ENCODE measurements around the gene NLGN2.
A peak's percentile ranks its signal among the peaks of the same experiment; 100 is the strongest.

NLGN2 gene

GRCh38 chr17:7415784-7416183 lies 8.1 kb downstream of the NLGN2 start:
- DNase-seq: no peak

DNA sequence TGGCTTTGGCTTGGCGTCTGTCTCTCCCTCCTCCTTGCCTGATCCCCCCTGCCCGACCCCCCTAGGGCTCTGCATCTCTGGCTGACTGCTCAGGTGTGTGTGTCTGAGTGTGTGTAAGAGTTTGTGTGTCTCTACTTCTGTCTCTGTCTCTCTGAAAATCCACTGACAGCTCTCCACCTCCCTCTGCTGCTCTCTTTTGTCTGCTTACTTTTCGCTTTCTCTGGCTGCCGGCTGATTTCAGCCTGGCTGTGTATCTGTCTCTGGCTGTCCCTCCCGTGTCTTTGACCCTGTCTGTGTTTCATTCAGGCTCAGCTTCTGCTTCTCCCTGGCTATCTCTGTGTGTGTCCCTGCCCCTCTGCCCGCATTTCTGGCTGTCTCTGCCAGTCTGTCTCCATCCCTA lies 8.7 kb downstream of the NLGN2 start:
- no peak for DNase-seq

GRCh38 chr17:7417056-7417655 lies 9.5 kb downstream of the NLGN2 start:
- DNase-seq: no peak

GRCh38 chr17:7418472-7419152 lies 11.0 kb downstream of the NLGN2 start:
- DNase-seq: no peak

DNA sequence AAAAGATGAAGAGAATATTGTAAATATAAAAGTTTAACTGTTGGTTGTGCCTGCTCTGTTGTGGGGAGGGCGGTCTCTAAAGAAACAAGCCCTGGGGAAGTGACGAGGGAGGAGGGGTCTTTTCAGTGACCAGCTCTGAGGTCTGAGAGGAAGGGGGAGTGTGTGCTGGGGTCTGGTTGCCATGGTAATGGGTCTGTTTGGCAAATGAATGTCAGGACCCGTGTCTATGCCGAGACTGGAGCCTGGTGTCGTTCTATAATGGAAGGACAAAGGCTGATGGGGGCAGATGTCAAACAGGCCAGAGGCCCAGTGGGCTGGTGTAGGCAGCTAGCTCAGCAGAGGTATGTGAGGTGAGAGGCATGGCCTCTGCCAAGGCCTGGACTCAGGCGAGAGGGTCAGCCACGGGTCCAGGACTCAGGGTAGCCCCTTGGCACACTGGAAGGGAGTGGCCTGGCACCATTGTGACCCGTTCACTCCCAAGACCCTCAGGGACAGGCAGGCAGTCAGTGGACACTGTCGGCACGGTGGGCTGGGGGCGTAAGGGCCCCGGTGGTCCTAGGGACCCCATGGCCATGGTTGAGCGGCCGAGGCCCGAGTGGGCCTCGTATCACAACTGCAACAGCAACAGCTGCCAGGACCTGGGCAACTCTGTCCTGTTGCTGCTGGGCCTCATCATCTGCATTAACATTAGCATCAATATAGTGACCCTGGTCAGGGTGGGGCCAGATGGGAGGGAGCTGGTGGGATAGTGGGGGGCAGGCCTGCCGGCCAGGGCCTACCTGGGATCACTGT lies 12.4 kb downstream of the NLGN2 start, which contains the start of gene SPEM1:
Gene SPEM1, plus strand, starts transcription at position 506 of the 792 bp plus-strand sequence. Its CDS starts 61 bp downstream, at position 567.
- DNase-seq: no peak

- no peak for DNase-seq
Observed at GRCh38 chr17:7421186-7421585, 13.5 kb downstream of the NLGN2 start.

DNA sequence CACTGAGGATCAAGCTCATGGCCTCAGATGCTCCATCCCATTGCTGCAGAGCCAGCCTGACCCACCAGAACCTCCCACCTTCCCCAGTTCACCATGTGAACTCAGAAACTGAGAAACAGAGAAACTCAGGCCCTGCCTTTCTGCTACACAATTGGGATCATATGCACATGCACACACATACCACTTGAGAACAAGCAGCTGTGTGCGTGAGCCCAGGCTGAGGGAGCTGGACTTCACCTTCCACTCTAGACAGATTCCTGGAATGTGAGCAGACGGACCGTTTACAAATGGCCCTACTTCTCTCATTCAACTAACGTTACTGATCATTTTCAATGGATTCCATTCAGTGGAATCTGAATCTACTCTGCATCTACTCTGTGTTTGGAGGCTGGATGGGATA lies 16.0 kb downstream of the NLGN2 start:
- no peak for DNase-seq

GRCh38 chr17:7425316-7425715 lies 17.7 kb downstream of the NLGN2 start, which contains the start of gene SPEM2:
TSS of gene SPEM2 (plus strand) at chr17:7425616. CDS start at chr17:7425689, 73 bp downstream.
- DNase-seq: no peak

DNA sequence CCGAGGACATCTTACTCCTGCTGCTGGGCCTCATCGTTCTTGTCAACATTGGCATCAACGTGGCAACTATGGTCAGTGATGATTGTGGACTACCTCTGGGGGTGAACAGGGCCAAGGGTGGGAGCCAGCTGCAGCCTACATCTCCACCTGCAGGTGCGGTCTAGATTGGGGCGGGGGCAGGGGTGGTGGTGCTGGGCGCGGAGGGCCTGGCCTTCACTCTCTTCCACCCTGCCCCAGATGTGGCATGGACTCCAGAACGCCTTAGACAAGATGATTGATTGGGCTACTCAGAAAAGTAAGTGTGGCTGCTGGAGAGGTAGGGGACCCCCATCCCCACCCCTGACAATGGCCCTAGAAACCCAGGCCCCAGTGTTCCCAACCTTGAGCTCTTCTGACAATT lies 18.1 kb downstream of the NLGN2 start:
- DNase-seq: no peak

DNA sequence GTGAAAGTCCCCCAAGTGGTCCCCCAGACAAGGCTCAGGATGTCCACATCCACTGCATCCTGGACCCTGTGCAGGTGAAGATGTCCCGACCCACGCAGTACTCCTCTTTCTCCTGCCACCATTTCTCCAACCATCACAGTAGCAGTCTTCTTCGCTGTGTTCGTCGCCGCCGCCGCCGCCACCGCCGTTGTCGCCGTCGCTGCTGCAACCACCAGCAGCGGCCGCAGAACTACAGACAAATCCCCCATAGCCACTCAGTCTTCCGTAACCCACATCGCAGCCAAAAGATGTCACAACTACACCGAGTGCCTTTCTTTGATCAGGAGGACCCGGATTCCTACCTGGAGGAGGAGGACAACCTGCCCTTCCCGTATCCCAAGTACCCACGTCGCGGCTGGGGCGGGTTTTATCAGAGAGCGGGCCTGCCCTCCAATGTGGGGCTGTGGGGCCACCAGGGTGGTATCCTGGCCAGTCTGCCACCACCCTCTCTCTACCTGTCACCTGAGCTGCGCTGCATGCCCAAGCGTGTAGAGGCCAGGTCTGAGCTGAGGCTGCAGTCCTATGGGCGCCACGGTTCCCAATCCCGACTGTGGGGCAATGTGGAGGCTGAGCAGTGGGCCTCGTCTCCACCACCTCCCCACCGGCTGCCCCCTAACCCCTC lies 18.7 kb downstream of the NLGN2 start:
- DNase-seq: no peak

DNA sequence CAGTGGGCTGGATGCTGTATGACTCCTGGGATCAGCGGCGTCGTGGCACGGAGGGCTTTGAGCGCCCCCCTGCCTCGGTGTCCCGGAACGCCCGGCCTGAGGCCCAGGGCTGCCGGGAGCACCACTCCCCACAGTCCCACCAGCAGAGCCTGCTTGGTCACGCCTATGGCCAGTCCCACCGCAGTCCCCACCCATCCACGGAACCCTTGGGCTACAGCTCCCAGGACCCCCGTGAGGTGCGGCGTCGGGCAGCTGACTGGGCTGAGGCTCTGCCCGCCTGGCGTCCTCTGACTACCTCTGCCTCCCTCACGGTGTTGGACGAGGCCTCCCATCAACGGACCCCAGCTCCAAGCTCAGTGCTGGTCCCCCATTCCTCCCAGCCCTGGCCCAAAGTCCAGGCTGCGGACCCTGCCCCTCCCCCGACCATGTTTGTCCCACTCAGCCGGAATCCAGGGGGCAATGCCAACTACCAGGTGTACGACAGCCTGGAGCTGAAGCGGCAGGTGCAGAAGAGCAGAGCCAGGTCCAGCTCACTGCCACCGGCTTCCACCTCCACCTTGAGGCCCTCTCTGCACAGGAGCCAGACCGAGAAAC lies 19.3 kb downstream of the NLGN2 start:
- no peak for DNase-seq

GRCh38 chr17:7427549-7427948 lies 19.9 kb downstream of the NLGN2 start:
- no peak for DNase-seq

GRCh38 chr17:7428557-7428956 lies 20.9 kb downstream of the NLGN2 start, which contains the start of gene SPEM3:
TSS of gene SPEM3 (plus strand) at chr17:7428857. CDS start at chr17:7428903, 46 bp downstream.
- DNase-seq: no peak

DNA sequence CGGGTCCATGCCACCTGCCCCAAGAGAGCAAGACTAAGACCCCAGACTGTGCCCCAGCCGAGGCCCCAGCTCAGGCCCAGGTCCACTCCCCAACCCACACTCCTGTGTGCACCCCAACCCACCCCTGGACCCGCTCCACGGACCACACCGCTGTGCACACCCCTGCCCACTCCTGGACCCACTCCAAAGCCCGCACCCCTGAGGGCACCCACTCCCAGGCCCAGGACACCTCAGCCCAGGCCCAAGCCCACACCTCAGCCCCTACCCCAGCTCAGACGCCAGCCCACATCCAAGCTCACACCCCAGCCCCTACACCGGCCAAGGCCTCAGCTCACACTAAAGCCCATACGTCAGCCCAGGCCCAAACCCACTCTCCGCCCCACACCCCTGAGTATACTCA lies 22.1 kb downstream of the NLGN2 start:
- no peak for DNase-seq

- peak; percentile 28 for DNase-seq
Observed at GRCh38 chr17:7431231-7431630, 23.6 kb downstream of the NLGN2 start.

DNA sequence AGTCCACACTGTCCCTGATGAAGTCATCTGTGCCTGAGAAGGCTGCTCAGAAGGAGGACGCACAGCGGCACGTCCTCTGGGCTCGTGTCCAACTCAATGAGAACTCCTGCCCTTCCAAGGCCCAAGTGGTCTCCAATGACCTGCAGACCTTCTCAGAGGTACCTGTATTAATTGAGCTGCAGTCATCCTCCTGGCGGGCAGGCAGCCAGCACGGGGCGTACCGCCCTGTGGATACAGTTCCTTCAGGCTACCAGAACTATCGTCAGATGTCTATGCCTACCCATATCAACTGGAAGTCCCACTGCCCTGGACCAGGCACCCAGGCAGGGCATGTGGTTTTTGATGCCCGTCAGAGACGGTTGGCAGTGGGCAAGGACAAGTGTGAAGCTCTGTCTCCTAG lies 24.7 kb downstream of the NLGN2 start:
- DNase-seq: no peak

DNA sequence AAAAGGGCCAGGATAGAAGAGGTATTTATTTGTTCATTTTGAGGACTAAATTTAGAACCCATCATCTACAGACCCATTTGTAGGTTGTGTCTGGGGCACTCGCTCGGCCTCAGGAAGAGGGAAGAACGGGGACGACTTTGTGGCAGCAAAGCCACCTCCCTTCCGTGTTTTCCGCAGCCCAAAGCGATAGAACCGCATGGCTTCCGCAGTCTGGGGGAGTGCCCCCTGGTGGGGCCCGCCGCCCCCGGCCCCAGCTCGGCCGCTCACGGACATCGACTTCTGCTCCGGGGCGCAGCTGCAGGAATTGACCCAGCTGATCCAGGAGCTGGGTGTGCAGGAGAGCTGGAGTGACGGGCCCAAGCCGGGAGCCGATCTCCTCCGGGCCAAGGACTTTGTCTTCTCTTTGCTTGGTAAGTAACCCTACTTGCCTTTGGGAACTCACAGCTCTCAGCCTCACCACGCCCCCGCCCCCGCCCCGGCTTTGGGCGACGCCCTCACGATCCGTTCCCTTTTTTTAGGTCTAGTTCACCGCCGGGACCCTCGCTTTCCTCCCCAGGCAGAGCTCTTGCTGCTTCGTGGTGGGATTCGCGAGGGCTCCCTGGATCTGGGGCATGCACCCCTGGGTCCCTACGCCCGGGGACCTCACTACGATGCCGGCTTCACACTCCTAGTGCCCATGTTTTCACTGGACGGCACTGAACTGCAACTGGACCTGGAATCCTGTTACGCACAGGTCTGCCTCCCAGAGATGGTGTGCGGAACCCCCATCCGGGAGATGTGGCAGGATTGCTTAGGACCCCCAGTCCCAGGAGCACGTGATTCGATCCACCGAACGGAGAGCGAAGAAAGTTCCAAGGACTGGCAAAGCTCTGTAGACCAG lies 28.3 kb downstream of the NLGN2 start:
- DNase-seq: no peak

DNA sequence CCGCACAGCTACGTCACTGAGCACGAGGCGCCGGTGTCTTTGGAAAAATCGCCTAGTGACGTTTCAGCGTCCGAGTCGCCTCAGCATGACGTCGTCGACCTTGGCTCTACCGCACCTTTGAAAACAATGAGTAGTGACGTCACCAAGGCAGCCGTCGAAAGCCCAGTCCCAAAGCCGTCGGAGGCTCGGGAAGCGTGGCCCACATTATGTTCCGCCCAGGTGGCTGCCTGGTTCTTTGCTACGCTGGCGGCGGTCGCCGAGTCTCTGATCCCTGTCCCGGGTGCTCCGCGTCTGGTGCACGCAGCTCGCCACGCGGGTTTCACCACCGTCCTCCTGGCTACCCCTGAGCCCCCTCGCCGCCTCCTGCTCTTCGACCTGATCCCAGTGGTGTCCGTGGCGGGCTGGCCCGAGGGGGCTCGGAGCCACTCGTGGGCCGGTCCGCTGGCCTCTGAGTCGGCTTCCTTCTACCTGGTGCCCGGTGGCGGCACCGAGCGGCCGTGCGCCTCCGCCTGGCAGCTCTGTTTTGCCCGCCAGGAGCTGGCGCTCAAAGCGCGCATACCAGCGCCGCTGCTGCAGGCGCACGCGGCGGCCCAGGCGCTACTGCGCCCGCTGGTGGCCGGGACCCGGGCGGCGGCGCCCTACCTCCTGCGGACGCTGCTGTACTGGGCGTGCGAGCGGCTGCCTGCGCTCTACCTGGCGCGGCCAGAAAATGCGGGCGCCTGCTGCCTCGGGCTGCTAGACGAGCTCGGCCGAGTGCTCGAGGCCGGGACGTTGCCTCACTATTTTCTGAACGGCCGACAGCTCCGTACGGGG lies 29.1 kb downstream of the NLGN2 start:
- peak; percentile 62 for DNase-seq

- DNase-seq: no peak
Observed at GRCh38 chr17:7437369-7437863, 29.8 kb downstream of the NLGN2 start.

GRCh38 chr17:7437950-7438614 lies 30.4 kb downstream of the NLGN2 start:
- DNase-seq: no peak

Measured in fibroblast of upper back skin (primary cell).